Activated naive CD4-positive, alpha-beta T cell treated with anti-CD3 and anti-CD28 coated beads for 36 hours (primary cell): Measurements from ENCODE around the gene OR5K3. TPM values are rescaled to one million over a fixed set of nuclear protein-coding genes. Genes with fewer than 3 reads are reported as not detected.
"Not testable (repeated sequence)": the region's sequence is repeated elsewhere in the genome, so short reads cannot be mapped to it uniquely, and the experiment has no call there.

Source experiments
- CTCF ChIA-PET: fragments of 350-600 bp; sonication (Branson Sonifier 250); formaldehyde crosslinking; loops from one replicate; lab custom pipeline; 2021; ENCODE audit warnings: antibody characterized with exemption; lab: Charles Lee
- DNase-seq: peaks from one replicate; pipeline ENCODE4 v3.0.0-alpha.2; 2020
- H3K27ac Mint-ChIP-seq: one replicate; pipeline ENCODE4 v1.8.0; 2021; ENCODE audit warnings: mild to moderate bottlenecking, mixed read lengths
- H3K27me3 Mint-ChIP-seq: one replicate; pipeline ENCODE4 v1.8.0; 2021; ENCODE audit warnings: low read depth, mixed read lengths
- H3K36me3 Mint-ChIP-seq: one replicate; pipeline ENCODE4 v1.8.0; 2021; ENCODE audit warnings: low read depth, mixed read lengths
- H3K4me1 Mint-ChIP-seq: one replicate; pipeline ENCODE4 v1.8.0; 2021; ENCODE audit warnings: low read depth, mixed read lengths
- H3K4me3 Mint-ChIP-seq: one replicate; pipeline ENCODE4 v1.8.0; 2021; ENCODE audit warnings: mild to moderate bottlenecking, moderate library complexity, mixed read lengths
- H3K9me3 Mint-ChIP-seq: one replicate; pipeline ENCODE4 v1.8.0; 2021; ENCODE audit warnings: mixed read lengths
- intact Hi-C: fragments of 100-400 bp; cut with micrococcal nuclease; formaldehyde crosslinking; loops from one replicate; pipeline ENCODE4 v1.15.1; 2023
- total RNA-seq, 2 experiments: library from RNA; stranded (reverse); gene quantifications; one replicate each; pipeline ENCODE4 v1.2.3, GENCODE V29; 2021

OR5K3 gene
- total RNA-seq, 2 experiments from 2014 or later: not detected

GRCh38 chr3:98371853-98372252, 18.6 kb upstream of the OR5K3 start:
- no peak for DNase-seq
- H3K36me3 Mint-ChIP-seq: no peaks in the 10 kb centered on the region
- H3K9me3 Mint-ChIP-seq: no peaks in the 10 kb centered on the region
- H3K27me3 Mint-ChIP-seq: peaks cover 5% of the 10 kb centered on the region
- intact Hi-C loops: no loop called here
- CTCF ChIA-PET: no interaction called here
- H3K27ac Mint-ChIP-seq: no peak overlapping the region
- no peaks in the 10 kb centered on the region for H3K4me1 Mint-ChIP-seq
- H3K4me3 Mint-ChIP-seq: no peak overlapping the region

DNA sequence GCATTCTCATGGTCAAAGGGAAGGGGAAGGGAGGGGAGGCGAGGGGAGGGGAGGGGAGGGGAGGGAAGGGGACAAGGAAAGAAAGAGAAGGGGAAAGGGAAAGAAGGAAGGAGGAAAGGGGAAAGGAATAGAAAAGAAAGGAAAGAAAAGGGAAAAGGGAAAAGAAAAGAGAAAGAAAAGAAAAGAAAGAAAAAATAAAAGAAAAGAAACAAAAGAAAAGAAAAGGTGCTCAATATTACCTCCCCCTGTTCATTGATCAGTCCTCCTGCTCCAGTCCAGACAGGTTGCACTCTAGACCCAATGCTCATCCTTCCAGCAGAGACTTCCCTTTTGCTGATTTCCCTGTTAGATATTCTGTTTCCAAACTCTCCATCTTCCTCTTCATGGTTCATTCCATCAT, 18.0 kb upstream of the OR5K3 start:
- no peak for DNase-seq
- peaks cover 5% of the 10 kb centered on the region for H3K27me3 Mint-ChIP-seq

DNA sequence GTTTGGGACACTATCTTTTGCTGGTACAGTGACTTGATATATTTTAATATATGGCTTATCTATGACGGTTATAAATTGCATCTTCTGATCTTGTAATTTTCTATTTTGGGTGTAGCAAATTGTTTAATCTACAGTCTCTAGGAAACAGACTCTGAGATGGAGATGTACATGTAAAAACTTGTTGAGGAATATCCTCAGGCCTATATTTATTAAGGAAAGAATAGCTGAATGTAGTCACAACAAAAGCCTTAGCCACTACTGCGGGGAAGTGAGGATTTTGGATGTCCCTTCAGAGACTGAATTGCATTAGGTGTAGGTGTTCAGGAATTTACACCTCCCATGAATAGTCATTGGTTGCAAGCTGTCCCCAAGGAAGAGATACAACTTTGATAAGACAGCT, 13.8 kb upstream of the OR5K3 start:
- no peaks in the 10 kb centered on the region for H3K36me3 Mint-ChIP-seq
- no peak overlapping the region for H3K4me3 Mint-ChIP-seq
- intact Hi-C loops: no loop called here
- CTCF ChIA-PET: no interaction called here
- peaks cover 5% of the 10 kb centered on the region for H3K27me3 Mint-ChIP-seq
- peaks cover 2% of the 10 kb centered on the region for H3K9me3 Mint-ChIP-seq
- DNase-seq: no peak
- H3K27ac Mint-ChIP-seq: no peak overlapping the region
- no peaks in the 10 kb centered on the region for H3K4me1 Mint-ChIP-seq

More for the DNA sequence above, 18.0 kb upstream of the OR5K3 start:
- Mint-ChIP-seq H3K27ac (no peak overlapping the region), H3K36me3 (no peaks in the 10 kb centered on the region), H3K4me1 (no peaks in the 10 kb centered on the region), H3K4me3 (no peak overlapping the region), H3K9me3 (no peaks in the 10 kb centered on the region)
- CTCF ChIA-PET: no interaction called here
- intact Hi-C loops: no loop called here

GRCh38 chr3:98388147-98388546, 2.3 kb upstream of the OR5K3 start:
- intact Hi-C loops: no loop called here
- CTCF ChIA-PET: interaction anchor here (0.8 kb wide), 1 partner anchor 214 kb away, joined by 3 read pairs; no protein-coding TSS in a partner anchor
- Mint-ChIP-seq H3K4me3 (no peak overlapping the region), H3K4me1 (no peaks in the 10 kb centered on the region), H3K27ac (no peak overlapping the region), H3K27me3 (peaks cover 24% of the 10 kb centered on the region), H3K9me3 (no peaks in the 10 kb centered on the region), H3K36me3 (no peaks in the 10 kb centered on the region)
- no peak for DNase-seq

GRCh38 chr3:98395101-98395500, 4.6 kb downstream of the OR5K3 start:
- intact Hi-C loops: no loop called here
- Mint-ChIP-seq H3K27me3 (peaks cover 19% of the 10 kb centered on the region), H3K36me3 (no peaks in the 10 kb centered on the region), H3K27ac (no peak overlapping the region), H3K4me1 (no peaks in the 10 kb centered on the region), H3K4me3 (no peak overlapping the region), H3K9me3 (peaks cover 13% of the 10 kb centered on the region)
- CTCF ChIA-PET: interaction anchor here (1.5 kb wide), 1 partner anchor 52 kb away, joined by 3 read pairs; no protein-coding TSS in a partner anchor
- DNase-seq: no peak

- CTCF ChIA-PET, DNase-seq, H3K4me3 Mint-ChIP-seq, H3K36me3 Mint-ChIP-seq, intact Hi-C loops, H3K4me1 Mint-ChIP-seq, H3K27ac Mint-ChIP-seq: not testable (repeated sequence)
- Mint-ChIP-seq H3K9me3 (peaks cover 13% of the 10 kb centered on the region), H3K27me3 (peaks cover 16% of the 10 kb centered on the region)
Observed at GRCh38 chr3:98396482-98396881, 6.0 kb downstream of the OR5K3 start.

DNA sequence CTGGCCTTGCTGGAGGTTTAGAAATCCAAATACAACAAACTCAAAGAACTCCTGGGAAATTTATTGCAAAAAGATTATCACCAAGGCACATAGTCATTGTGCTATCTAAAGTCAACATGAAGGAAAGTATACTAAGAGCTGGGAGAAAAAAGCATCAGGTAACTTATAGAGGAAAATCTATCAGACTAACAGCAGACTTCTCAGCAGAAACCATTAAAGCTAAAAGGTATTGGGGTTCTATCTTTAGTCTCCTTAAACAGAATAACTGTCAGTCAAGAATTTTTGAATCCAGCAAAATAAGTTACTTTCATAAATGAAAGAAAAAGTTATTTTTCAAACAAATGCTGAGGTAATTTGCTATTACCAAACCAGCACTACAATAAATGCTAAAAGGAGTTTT, 8.0 kb downstream of the OR5K3 start:
- H3K9me3 Mint-ChIP-seq: peaks cover 25% of the 10 kb centered on the region
- CTCF ChIA-PET: interaction anchor here (0.7 kb wide), 1 partner anchor 358 kb away, joined by 4 read pairs; no protein-coding TSS in a partner anchor
- H3K27me3 Mint-ChIP-seq: peaks cover 20% of the 10 kb centered on the region
- intact Hi-C loops: no loop called here
- no peaks in the 10 kb centered on the region for H3K4me1 Mint-ChIP-seq
- DNase-seq: no peak
- H3K27ac Mint-ChIP-seq: no peak overlapping the region
- peaks cover 9% of the 10 kb centered on the region for H3K36me3 Mint-ChIP-seq
- no peak overlapping the region for H3K4me3 Mint-ChIP-seq

- H3K4me3 Mint-ChIP-seq: no peak overlapping the region
- H3K27me3 Mint-ChIP-seq: peaks cover 5% of the 10 kb centered on the region
- CTCF ChIA-PET: no interaction called here
- no peaks in the 10 kb centered on the region for H3K4me1 Mint-ChIP-seq
- DNase-seq: no peak
- intact Hi-C loops: no loop called here
- H3K9me3 Mint-ChIP-seq: peaks cover 42% of the 10 kb centered on the region
- H3K36me3 Mint-ChIP-seq: peaks cover 12% of the 10 kb centered on the region
- no peak overlapping the region for H3K27ac Mint-ChIP-seq
Observed at GRCh38 chr3:98402507-98402906, 12.0 kb downstream of the OR5K3 start.

- H3K27me3 Mint-ChIP-seq: peaks cover 7% of the 10 kb centered on the region
Observed at GRCh38 chr3:98404010-98404409, 13.5 kb downstream of the OR5K3 start.

GRCh38 chr3:98406034-98406433, 15.6 kb downstream of the OR5K3 start:
- CTCF ChIA-PET: interaction anchor here (1.4 kb wide), 1 partner anchor 58 kb away, joined by 3 read pairs; no protein-coding TSS in a partner anchor
- Mint-ChIP-seq H3K27me3 (peaks cover 5% of the 10 kb centered on the region), H3K4me1 (no peaks in the 10 kb centered on the region), H3K36me3 (peaks cover 12% of the 10 kb centered on the region), H3K27ac (no peak overlapping the region), H3K9me3 (peaks cover 42% of the 10 kb centered on the region), H3K4me3 (no peak overlapping the region)
- intact Hi-C loops: no loop called here
- DNase-seq: no peak

More at GRCh38 chr3:98404010-98404409, 13.5 kb downstream of the OR5K3 start:
- no peak overlapping the region for H3K27ac Mint-ChIP-seq
- H3K36me3 Mint-ChIP-seq: peaks cover 12% of the 10 kb centered on the region
- no peaks in the 10 kb centered on the region for H3K4me1 Mint-ChIP-seq
- CTCF ChIA-PET: no interaction called here
- no peak overlapping the region for H3K4me3 Mint-ChIP-seq
- H3K9me3 Mint-ChIP-seq: peaks cover 40% of the 10 kb centered on the region
- DNase-seq: no peak
- intact Hi-C loops: no loop called here

- no peaks in the 10 kb centered on the region for H3K4me1 Mint-ChIP-seq
- H3K4me3 Mint-ChIP-seq: no peak overlapping the region
- no peak for DNase-seq
- H3K9me3 Mint-ChIP-seq: peaks cover 24% of the 10 kb centered on the region
- no peak overlapping the region for H3K27ac Mint-ChIP-seq
- H3K36me3 Mint-ChIP-seq: no peaks in the 10 kb centered on the region
- intact Hi-C loops: no loop called here
- CTCF ChIA-PET: no interaction called here
- H3K27me3 Mint-ChIP-seq: no peaks in the 10 kb centered on the region
Observed at GRCh38 chr3:98432575-98432974, 42.1 kb downstream of the OR5K3 start.

DNA sequence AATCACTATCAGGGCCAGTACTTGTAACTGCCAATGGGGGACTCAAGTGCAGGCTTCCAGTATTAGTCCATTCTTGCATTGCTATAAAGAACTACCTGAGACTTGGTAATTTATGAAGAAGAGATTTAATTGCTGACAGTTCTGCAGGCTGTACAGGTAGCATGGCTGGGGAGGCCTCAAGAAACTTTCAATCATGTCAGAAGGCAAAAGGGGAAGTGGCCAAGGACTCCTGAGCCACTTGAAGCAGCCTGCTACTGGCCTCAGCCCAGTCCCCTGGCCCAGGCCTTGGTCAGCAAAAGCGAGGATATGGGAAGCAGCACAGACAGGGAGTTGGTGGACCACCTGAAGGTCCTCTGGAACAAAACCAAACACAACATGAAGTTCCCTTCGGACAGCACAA, 43.3 kb downstream of the OR5K3 start:
- H3K27me3 Mint-ChIP-seq: peaks cover 4% of the 10 kb centered on the region
- H3K9me3 Mint-ChIP-seq: peaks cover 19% of the 10 kb centered on the region
- no peak overlapping the region for H3K27ac Mint-ChIP-seq
- H3K36me3 Mint-ChIP-seq: no peaks in the 10 kb centered on the region
- no peaks in the 10 kb centered on the region for H3K4me1 Mint-ChIP-seq
- intact Hi-C loops: no loop called here
- no peak for DNase-seq
- CTCF ChIA-PET: no interaction called here
- no peak overlapping the region for H3K4me3 Mint-ChIP-seq

GRCh38 chr3:98434412-98434811, 43.9 kb downstream of the OR5K3 start:
- peaks cover 4% of the 10 kb centered on the region for H3K27me3 Mint-ChIP-seq
- H3K9me3 Mint-ChIP-seq: peaks cover 12% of the 10 kb centered on the region
- DNase-seq: no peak
- no peak overlapping the region for H3K27ac Mint-ChIP-seq
- intact Hi-C loops: no loop called here
- H3K4me1 Mint-ChIP-seq: no peaks in the 10 kb centered on the region
- H3K36me3 Mint-ChIP-seq: no peaks in the 10 kb centered on the region
- CTCF ChIA-PET: no interaction called here
- no peak overlapping the region for H3K4me3 Mint-ChIP-seq
